Neural cell (in vitro differentiated cells): ENCODE data around the gene DPP6. TPM values are rescaled to one million over a fixed set of nuclear protein-coding genes. Genes with fewer than 3 reads are reported as not detected.

Source experiments
- H2AFZ ChIP-seq: fragments of 200-600, 300-800 bp; sonication (generic), shearing (Covaris generic); 2 replicates; pipeline ENCODE4 v1.6.0; 2014; ENCODE audit warnings: low read depth, mild to moderate bottlenecking, antibody characterized with exemption, low read length, moderate library complexity
- H3F3A ChIP-seq: fragments of 200-600 bp; shearing (Covaris generic); 2 replicates; pipeline ENCODE4 v1.6.1; 2016; ENCODE audit warnings: mild to moderate bottlenecking, moderate library complexity, mixed read lengths, antibody characterized with exemption, low read length; ENCODE audit not compliant: insufficient read depth, poor library complexity, severe bottlenecking
- H3K27ac ChIP-seq: fragments of 200-600, 300-800 bp; sonication (generic), shearing (Covaris generic); 2 replicates; pipeline ENCODE4 v1.5.1; 2014; ENCODE audit warnings: mild to moderate bottlenecking, low read length, moderate library complexity
- H3K27me3 ChIP-seq: fragments of 300-800, 200-600 bp; sonication (generic), shearing (Covaris generic); 2 replicates; pipeline ENCODE4 v1.6.0; 2014; ENCODE audit warnings: mild to moderate bottlenecking, low read depth, low read length, moderate library complexity; ENCODE audit not compliant: insufficient read depth
- H3K36me3 ChIP-seq: fragments of 300-800, 200-600 bp; sonication (generic), shearing (Covaris generic); 2 replicates; pipeline ENCODE4 v1.5.1; 2014; ENCODE audit warnings: mild to moderate bottlenecking, antibody characterized with exemption, low read length, moderate library complexity; ENCODE audit not compliant: insufficient read depth
- H3K4me2 ChIP-seq: fragments of 300-800, 200-600 bp; sonication (generic), shearing (Covaris generic); 2 replicates; pipeline ENCODE4 v1.6.0; 2014; ENCODE audit warnings: mild to moderate bottlenecking, low read length
- H3K4me3 ChIP-seq: fragments of 300-800, 200-600 bp; sonication (generic), shearing (Covaris generic); 2 replicates; pipeline ENCODE4 v1.5.1; 2014; ENCODE audit warnings: mild to moderate bottlenecking, low read length, moderate library complexity
- H3K79me2 ChIP-seq: fragments of 200-600 bp; shearing (Covaris generic); replicated peaks from 2 replicates; pipeline ENCODE4 v1.6.0; 2014; ENCODE audit warnings: mild to moderate bottlenecking, low read length, moderate library complexity; ENCODE audit not compliant: insufficient read depth
- H3K9ac ChIP-seq: fragments of 300-800, 200-600 bp; sonication (generic), shearing (Covaris generic); 2 replicates; pipeline ENCODE4 v1.6.1; 2016; ENCODE audit warnings: mild to moderate bottlenecking, low read length, mixed read lengths
- H3K9me2 ChIP-seq: fragments of 200-600 bp; shearing (Covaris generic); 2 replicates; pipeline ENCODE4 v1.6.1; 2016; ENCODE audit warnings: mild to moderate bottlenecking, low read length, mixed read lengths; ENCODE audit not compliant: insufficient read depth
- H3K9me3 ChIP-seq: fragments of 200-600, 300-800 bp; sonication (generic), shearing (Covaris generic); 2 replicates; pipeline ENCODE4 v1.6.1; 2016; ENCODE audit warnings: mild to moderate bottlenecking, mixed run types, low read length, moderate library complexity, mixed read lengths
- H4K20me1 ChIP-seq: fragments of 200-600 bp; shearing (Covaris generic); 2 replicates; pipeline ENCODE4 v1.6.1; 2016; ENCODE audit warnings: mild to moderate bottlenecking, mixed run types; ENCODE audit not compliant: insufficient read depth
- CTCF ChIP-seq: fragments of 450-650 bp; IDR thresholded peaks from 2 replicates; pipeline ENCODE4 v1.5.1; 2014; ENCODE audit warnings: antibody characterized with exemption, mild to moderate bottlenecking, moderate library complexity; ENCODE audit not compliant: poor library complexity, severe bottlenecking
- EP300 ChIP-seq: fragments of 450-650 bp; conservative IDR thresholded peaks from 2 replicates; pipeline ENCODE4 v1.6.1; 2014; ENCODE audit warnings: antibody characterized with exemption, mild to moderate bottlenecking, moderate library complexity; ENCODE audit not compliant: poor library complexity, severe bottlenecking
- EZH2 ChIP-seq: fragments of 200-600, 300-800 bp; shearing (Covaris generic), sonication (generic); IDR thresholded peaks from 2 replicates; pipeline ENCODE4 v1.6.1; 2014; ENCODE audit warnings: antibody characterized with exemption, low read length, borderline replicate concordance, mild to moderate bottlenecking; ENCODE audit not compliant: insufficient read depth, poor library complexity, severe bottlenecking
- MXI1 ChIP-seq: fragments of 450-650 bp; conservative IDR thresholded peaks from 2 replicates; pipeline ENCODE4 v1.6.1; 2014; ENCODE audit warnings: antibody characterized with exemption, mild to moderate bottlenecking; ENCODE audit not compliant: poor library complexity, severe bottlenecking
- POLR2AphosphoS5 ChIP-seq: IDR thresholded peaks from 2 replicates; pipeline ENCODE4 v1.6.1; 2012
- RAD21 ChIP-seq: fragments of 450-650 bp; conservative IDR thresholded peaks from 2 replicates; pipeline ENCODE4 v1.6.1; 2014; ENCODE audit warnings: antibody characterized with exemption, mild to moderate bottlenecking, moderate library complexity
- REST ChIP-seq: IDR thresholded peaks from 2 replicates; pipeline ENCODE4 v1.6.1; 2012; ENCODE audit warnings: borderline replicate concordance
- SMC3 ChIP-seq: fragments of 450-650 bp; conservative IDR thresholded peaks from 2 replicates; pipeline ENCODE4 v1.6.1; 2014; ENCODE audit warnings: antibody characterized with exemption, mild to moderate bottlenecking, moderate library complexity; ENCODE audit not compliant: poor library complexity
- TAF1 ChIP-seq: IDR thresholded peaks from 2 replicates; pipeline ENCODE4 v1.6.1; 2012; ENCODE audit warnings: low read depth
- polyA plus RNA-seq: library from polyadenylated mRNA; depleted of rRNA; stranded (reverse); fragments of >200 nt; gene quantifications from 2 replicates; pipeline ENCODE4 v1.2.3, GENCODE V29; 2014

Gene DPP6
- polyA plus RNA-seq, 1 donor from 2014 or later: 20.4 TPM

- no peaks in the 10 kb centered on the region for H3K9me3 ChIP-seq
- peak overlapping the region; percentile 24 for H3K4me3 ChIP-seq
- H3K27ac ChIP-seq: no peak overlapping the region
- no peak for TF ChIP-seq RAD21
- TF ChIP-seq TAF1: no peak
- TF ChIP-seq EZH2: no peak
- TF ChIP-seq SMC3: no peak
- TF ChIP-seq EP300: no peak
- no peak for TF ChIP-seq MXI1
- TF ChIP-seq REST: no peak
- no peak for TF ChIP-seq CTCF
- TF ChIP-seq POLR2AphosphoS5: no peak
- no peaks in the 10 kb centered on the region for H3K79me2 ChIP-seq
- H4K20me1 ChIP-seq: no peaks in the 10 kb centered on the region
- no peaks in the 10 kb centered on the region for H3F3A ChIP-seq
- no peaks in the 10 kb centered on the region for H3K9me2 ChIP-seq
- H3K27me3 ChIP-seq: no peaks in the 10 kb centered on the region
- no peak overlapping the region for H3K9ac ChIP-seq
- H3K36me3 ChIP-seq: peaks cover 3% of the 10 kb centered on the region
- H2AFZ ChIP-seq: no peak overlapping the region
- no peak overlapping the region for H3K4me2 ChIP-seq
Observed at GRCh38 chr7:154841731-154842331, 789.6 kb downstream of the DPP6 start.

- Histone ChIP-seq H3K36me3 (no peaks in the 10 kb centered on the region), H3F3A (no peaks in the 10 kb centered on the region), H3K79me2 (no peaks in the 10 kb centered on the region), H3K9me3 (no peaks in the 10 kb centered on the region), H3K4me3 (no peak overlapping the region), H3K9me2 (no peaks in the 10 kb centered on the region), H3K27me3 (no peaks in the 10 kb centered on the region), H3K27ac (no peak overlapping the region), H2AFZ (no peak overlapping the region), H3K9ac (no peak overlapping the region), H4K20me1 (no peaks in the 10 kb centered on the region), H3K4me2 (no peak overlapping the region)
- TF ChIP-seq EP300 (no peak), POLR2AphosphoS5 (no peak)
Observed at GRCh38 chr7:154842591-154842990, 790.4 kb downstream of the DPP6 start.
